Common myeloid progenitor, CD34-positive (primary cell): ENCODE results near the gene GLUL.

Experiments
- CTCF ChIA-PET: fragments of 350-600 bp; sonication (Branson Sonifier 250); formaldehyde crosslinking; loops from one replicate; lab custom pipeline; 2021; ENCODE audit warnings: antibody characterized with exemption; lab: Charles Lee
- POLR2A ChIA-PET: fragments of 350-600 bp; sonication (Branson Sonifier 250); formaldehyde crosslinking; loops from one replicate; lab custom pipeline; 2021; ENCODE audit warnings: antibody characterized with exemption; lab: Charles Lee
- DNase-seq, 3 donors: peaks; one replicate each; pipeline versions ENCODE4 v3.0.0 to v3.0.0-alpha.2; 2013
- H3K27ac ChIP-seq, 2 experiments: 1 replicate in 1 of 2; 2 replicates in 1 of 2; pipeline ENCODE4 v1.7.0; 2013; ENCODE audit warnings: inconsistent platforms in 2 of 2, low read length in 2 of 2, mild to moderate bottlenecking in 2 of 2, low read depth in 1 of 2, moderate library complexity in 1 of 2; ENCODE audit not compliant: severe bottlenecking in 2 of 2, insufficient read depth in 1 of 2, poor library complexity in 1 of 2
- H3K27me3 ChIP-seq, 5 experiments: replicated peaks in 2 of 5; 1 replicate in 3 of 5; 2 replicates in 2 of 5; pipeline versions ENCODE4 v1.6.1 to v1.7.0; 2013; ENCODE audit warnings: low read length in 4 of 5, mild to moderate bottlenecking in 2 of 5, moderate library complexity in 2 of 5, inconsistent platforms in 1 of 5; ENCODE audit not compliant: insufficient read depth in 5 of 5, control insufficient read depth in 4 of 5
- H3K36me3 ChIP-seq, 4 experiments: 1 replicate in 2 of 4; 2 replicates in 2 of 4; pipeline versions ENCODE4 v1.6.1 to v1.7.0; 2013; ENCODE audit warnings: low read length in 3 of 4, control low read depth in 1 of 4, mild to moderate bottlenecking in 1 of 4; ENCODE audit not compliant: control insufficient read depth in 4 of 4, insufficient read depth in 4 of 4
- H3K4me1 ChIP-seq, 4 experiments: 1 replicate in 3 of 4; 2 replicates in 1 of 4; pipeline versions ENCODE4 v1.6.1 to v1.7.1; 2013; ENCODE audit warnings: low read length in 3 of 4, mild to moderate bottlenecking in 3 of 4, control low read depth in 1 of 4, inconsistent platforms in 1 of 4, moderate library complexity in 1 of 4; ENCODE audit not compliant: control insufficient read depth in 4 of 4, insufficient read depth in 4 of 4; ENCODE audit errors: control extremely low read depth in 1 of 4
- H3K4me3 ChIP-seq, 7 experiments: 1 replicate in 4 of 7; 2 replicates in 3 of 7; pipeline versions ENCODE4 v1.5.1 to v1.7.0; 2013; ENCODE audit warnings: mild to moderate bottlenecking in 7 of 7, low read length in 6 of 7, moderate library complexity in 6 of 7, inconsistent platforms in 2 of 7, low read depth in 2 of 7, control low read depth in 1 of 7; ENCODE audit not compliant: insufficient read depth in 4 of 7, control insufficient read depth in 1 of 7; ENCODE audit errors: extremely low read depth in 1 of 7
- H3K9me3 ChIP-seq, 5 experiments: 1 replicate in 4 of 5; 2 replicates in 1 of 5; pipeline versions ENCODE4 v1.6.1 to v1.7.1; 2013; ENCODE audit warnings: low read length in 4 of 5, mild to moderate bottlenecking in 2 of 5, inconsistent platforms in 1 of 5, low read depth in 1 of 5, moderate library complexity in 1 of 5; ENCODE audit not compliant: control insufficient read depth in 4 of 5, insufficient read depth in 2 of 5; ENCODE audit errors: control extremely low read depth in 1 of 5
- WGBS: methylation state at CpG from one replicate; pipeline ENCODE4 v1.1.5; 2013; ENCODE audit not compliant: insufficient coverage; 5-methylcytosine and 5-hydroxymethylcytosine counted together

The GLUL gene

DNA sequence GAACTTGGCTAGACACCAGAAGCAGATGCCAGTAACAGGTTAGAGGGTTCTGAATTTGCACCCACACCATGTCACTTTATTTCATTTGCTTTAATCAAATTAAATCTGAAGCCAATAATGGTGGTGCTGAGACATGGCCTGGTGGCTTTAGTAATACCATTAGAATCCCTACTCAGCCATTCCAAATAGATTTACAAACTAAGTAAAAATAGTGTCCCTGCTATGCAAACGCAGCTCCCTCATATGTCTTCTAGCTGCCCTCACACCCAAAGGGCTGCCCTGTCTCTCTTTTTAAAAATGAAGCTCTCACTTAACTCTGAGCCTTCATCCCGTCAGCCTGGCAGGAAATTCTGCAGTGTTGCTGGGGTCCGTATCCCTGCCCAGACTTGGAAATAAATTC, 21.1 kb downstream of the GLUL start:
- no peak for DNase-seq
- Histone ChIP-seq H3K27ac (no peak overlapping the region), H3K27me3 (no peaks in the 10 kb centered on the region), H3K4me3 (no peak overlapping the region), H3K36me3 (no peaks in the 10 kb centered on the region), H3K4me1 (no peaks in the 10 kb centered on the region), H3K9me3 (no peaks in the 10 kb centered on the region)
- 67% methylated on average over 3 of the region's 3 CpGs for WGBS
- ChIA-PET CTCF (interaction anchor here (0.8 to 1.4 kb wide), 3 partner anchors 9 to 27 kb away, joined by 3 to 5 read pairs (median 3); no protein-coding TSS in a partner anchor), POLR2A (no interaction called here)

DNA sequence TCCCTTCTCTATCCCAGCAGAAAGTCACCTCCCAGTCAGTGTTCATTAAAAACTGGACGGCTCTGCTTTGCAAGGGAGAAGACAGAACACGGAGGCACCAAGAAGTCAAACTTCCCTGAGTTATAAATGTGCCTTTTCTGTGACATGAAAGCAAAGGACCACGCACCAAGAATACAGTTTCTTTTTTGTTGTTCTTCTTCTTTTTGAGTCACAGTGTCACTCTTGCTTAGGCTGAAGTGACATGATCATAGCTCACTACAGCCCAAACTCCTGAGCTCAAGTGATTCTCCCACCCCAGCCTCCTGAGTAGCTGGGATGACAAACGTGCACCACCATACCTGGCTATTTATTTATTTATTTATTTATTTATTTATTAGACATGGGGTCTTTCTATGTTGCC, 22.7 kb downstream of the GLUL start:
- no peaks in the 10 kb centered on the region for H3K4me1 ChIP-seq
- H3K27me3 ChIP-seq: no peaks in the 10 kb centered on the region
- H3K4me3 ChIP-seq: no peak overlapping the region
- ChIA-PET POLR2A (no interaction called here), CTCF (no interaction called here)
- 88% methylated on average over 2 of the region's 4 CpGs for WGBS
- H3K27ac ChIP-seq: no peak overlapping the region
- DNase-seq: no peak
- H3K36me3 ChIP-seq: no peaks in the 10 kb centered on the region
- no peaks in the 10 kb centered on the region for H3K9me3 ChIP-seq

DNA sequence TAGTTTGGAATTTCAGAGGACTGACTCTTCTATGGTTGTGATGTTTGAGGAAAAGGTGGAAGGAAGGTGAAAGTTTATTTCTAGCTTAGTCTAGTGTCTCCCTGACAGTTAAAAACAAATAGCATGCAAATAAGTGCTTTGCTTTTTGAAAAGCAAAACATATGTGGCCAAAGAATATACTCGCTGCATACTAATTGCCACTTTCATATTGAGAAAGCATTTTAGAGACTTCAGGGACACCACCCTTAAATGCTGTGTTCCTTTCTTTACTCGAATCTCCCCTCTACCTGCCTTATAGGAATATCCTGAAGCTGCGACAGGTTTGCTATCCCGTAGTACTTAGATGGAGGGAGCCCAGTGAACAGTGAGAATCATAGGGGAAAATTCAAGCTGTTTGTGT, 23.2 kb downstream of the GLUL start:
- Histone ChIP-seq H3K4me1 (no peaks in the 10 kb centered on the region), H3K4me3 (no peak overlapping the region), H3K27me3 (no peaks in the 10 kb centered on the region), H3K27ac (no peak overlapping the region), H3K9me3 (no peaks in the 10 kb centered on the region), H3K36me3 (no peaks in the 10 kb centered on the region)
- DNase-seq: no peak
- POLR2A ChIA-PET: no interaction called here
- WGBS: 100% methylated on average over 3 of the region's 4 CpGs
- CTCF ChIA-PET: no interaction called here

DNA sequence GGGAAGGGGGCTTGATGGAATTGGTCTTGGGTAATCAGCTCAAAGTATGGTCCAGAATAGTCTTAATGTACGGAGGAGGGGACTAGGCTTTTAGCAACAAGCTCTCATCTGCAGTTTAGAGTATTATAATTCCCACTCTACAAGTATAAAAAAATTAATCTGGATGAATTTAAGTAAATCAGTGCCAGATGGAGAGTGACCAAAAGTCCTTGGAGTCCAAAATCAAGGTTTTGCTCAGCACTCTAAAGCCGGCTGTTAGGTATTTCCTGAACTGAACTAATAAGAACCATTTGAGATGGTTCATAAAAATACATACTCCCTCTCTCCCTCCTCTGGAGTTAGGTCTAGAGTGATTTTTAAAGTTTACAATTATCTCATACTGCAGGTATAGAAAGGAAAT, 23.7 kb downstream of the GLUL start:
- WGBS: no CpG with 5 or more reads among the region's 2 CpGs
- CTCF ChIA-PET: no interaction called here
- H3K36me3 ChIP-seq: no peaks in the 10 kb centered on the region
- no peak overlapping the region for H3K4me3 ChIP-seq
- no peak overlapping the region for H3K27ac ChIP-seq
- POLR2A ChIA-PET: interaction anchor here (0.7 kb wide), 1 partner anchor 24 kb away, joined by 6 read pairs; no protein-coding TSS in a partner anchor
- H3K27me3 ChIP-seq: no peaks in the 10 kb centered on the region
- H3K9me3 ChIP-seq: no peaks in the 10 kb centered on the region
- no peaks in the 10 kb centered on the region for H3K4me1 ChIP-seq
- DNase-seq: no peak

DNA sequence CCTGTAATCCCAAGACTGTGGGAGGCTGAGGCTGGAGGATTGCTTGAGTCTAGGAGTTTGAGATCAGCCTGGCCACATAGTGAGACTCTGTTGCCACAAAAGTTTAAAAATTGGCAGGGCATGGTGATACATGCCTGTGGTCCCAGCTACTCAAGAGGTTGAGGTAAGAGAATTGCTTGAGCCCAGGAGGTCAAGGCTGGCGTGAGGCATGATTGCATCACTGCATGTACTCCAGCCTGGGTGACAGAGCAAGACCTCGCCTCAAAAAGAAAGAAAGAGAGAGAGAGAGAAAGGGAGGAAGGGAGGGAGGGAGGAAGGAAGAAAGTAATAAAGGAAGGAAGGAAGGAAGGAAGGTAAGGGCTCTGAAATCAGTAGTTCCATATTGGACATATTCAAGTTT, 25.0 kb downstream of the GLUL start:
- ChIA-PET POLR2A (no interaction called here), CTCF (no interaction called here)
- no peaks in the 10 kb centered on the region for H3K27me3 ChIP-seq
- WGBS: 94% methylated on average over 2 of the region's 2 CpGs
- DNase-seq: no peak
- no peaks in the 10 kb centered on the region for H3K9me3 ChIP-seq
- H3K36me3 ChIP-seq: no peaks in the 10 kb centered on the region
- no peak overlapping the region for H3K27ac ChIP-seq
- H3K4me3 ChIP-seq: no peak overlapping the region
- no peaks in the 10 kb centered on the region for H3K4me1 ChIP-seq

- CTCF ChIA-PET: no interaction called here
- Histone ChIP-seq H3K9me3 (no peaks in the 10 kb centered on the region), H3K36me3 (no peaks in the 10 kb centered on the region), H3K4me1 (no peaks in the 10 kb centered on the region), H3K27ac (no peak overlapping the region), H3K27me3 (no peaks in the 10 kb centered on the region), H3K4me3 (no peak overlapping the region)
- DNase-seq: no peak
- POLR2A ChIA-PET: interaction anchor here (0.8 kb wide), 1 partner anchor 13 kb away, joined by 3 read pairs; no protein-coding TSS in a partner anchor
- WGBS: 79% methylated on average over 4 of the region's 7 CpGs
Observed at GRCh38 chr1:182359645-182360044, 31.9 kb downstream of the GLUL start.

- POLR2A ChIA-PET: no interaction called here
- H3K4me3 ChIP-seq: no peak overlapping the region
- no peaks in the 10 kb centered on the region for H3K27me3 ChIP-seq
- no peaks in the 10 kb centered on the region for H3K9me3 ChIP-seq
- no peaks in the 10 kb centered on the region for H3K4me1 ChIP-seq
- no peak overlapping the region for H3K27ac ChIP-seq
- 100% methylated on average over 1 of the region's 4 CpGs for whole genome bisulfite sequencing
- CTCF ChIA-PET: no interaction called here
- H3K36me3 ChIP-seq: no peaks in the 10 kb centered on the region
- no peak for DNase-seq
Observed at GRCh38 chr1:182357913-182358312, 33.7 kb downstream of the GLUL start.
